Stimulated activated CD4-positive, alpha-beta T cell treated with anti-CD3 and anti-CD28 coated beads, Interleukin-12 subunit alpha, Interleukin-12 subunit beta, amount 100 ng/mL, for 48 hours (primary cell): Measurements from ENCODE around the gene SLFN12L.

Source experiments
- DNase-seq, 3 donors: peaks; one replicate each; pipeline ENCODE4 v3.0.0-alpha.2; 2020; ENCODE audit warnings: low read depth in 2 of 3, low spot score in 1 of 3

Gene SLFN12L

DNA sequence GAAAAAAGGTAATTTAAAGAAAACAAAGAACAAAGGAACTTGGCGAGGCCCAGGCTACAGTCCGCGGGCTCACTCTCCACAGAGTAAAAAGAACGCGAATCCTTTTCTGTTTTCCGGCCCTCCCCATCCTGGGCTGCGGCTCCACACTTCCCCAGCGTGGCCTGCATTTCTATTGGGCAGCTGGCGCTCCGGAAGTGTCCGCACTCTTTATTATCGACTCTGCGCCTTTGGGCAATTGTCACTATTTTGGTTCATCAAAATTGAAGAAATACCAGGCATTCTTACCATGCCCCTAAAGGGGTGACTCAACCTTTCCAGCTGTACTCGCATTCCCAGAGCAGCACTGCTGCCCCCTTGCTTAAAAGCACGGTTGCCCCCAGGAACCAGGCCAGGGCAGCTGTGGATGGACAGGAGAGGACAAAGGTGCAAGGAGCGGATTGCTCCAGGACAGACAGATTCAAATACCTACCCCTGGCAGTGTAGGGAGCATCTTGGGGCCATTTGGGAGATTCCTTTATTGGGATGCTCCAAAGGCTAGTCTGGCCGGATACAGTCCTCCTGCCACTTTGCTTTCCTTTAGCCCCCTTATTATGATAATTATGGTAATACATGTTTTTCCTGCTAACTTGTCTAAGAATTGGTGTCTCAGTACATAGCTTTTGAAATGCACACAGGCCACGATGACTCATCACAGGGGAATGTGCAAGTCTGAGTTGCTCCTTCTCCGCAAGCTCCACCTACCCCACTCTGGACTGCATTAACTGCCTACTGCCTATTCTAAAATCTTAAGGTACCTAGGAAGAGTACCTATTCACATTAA, 104.2 kb downstream of the SLFN12L start:
- peak; percentile 44 to 68 (median 53) for DNase-seq

DNA sequence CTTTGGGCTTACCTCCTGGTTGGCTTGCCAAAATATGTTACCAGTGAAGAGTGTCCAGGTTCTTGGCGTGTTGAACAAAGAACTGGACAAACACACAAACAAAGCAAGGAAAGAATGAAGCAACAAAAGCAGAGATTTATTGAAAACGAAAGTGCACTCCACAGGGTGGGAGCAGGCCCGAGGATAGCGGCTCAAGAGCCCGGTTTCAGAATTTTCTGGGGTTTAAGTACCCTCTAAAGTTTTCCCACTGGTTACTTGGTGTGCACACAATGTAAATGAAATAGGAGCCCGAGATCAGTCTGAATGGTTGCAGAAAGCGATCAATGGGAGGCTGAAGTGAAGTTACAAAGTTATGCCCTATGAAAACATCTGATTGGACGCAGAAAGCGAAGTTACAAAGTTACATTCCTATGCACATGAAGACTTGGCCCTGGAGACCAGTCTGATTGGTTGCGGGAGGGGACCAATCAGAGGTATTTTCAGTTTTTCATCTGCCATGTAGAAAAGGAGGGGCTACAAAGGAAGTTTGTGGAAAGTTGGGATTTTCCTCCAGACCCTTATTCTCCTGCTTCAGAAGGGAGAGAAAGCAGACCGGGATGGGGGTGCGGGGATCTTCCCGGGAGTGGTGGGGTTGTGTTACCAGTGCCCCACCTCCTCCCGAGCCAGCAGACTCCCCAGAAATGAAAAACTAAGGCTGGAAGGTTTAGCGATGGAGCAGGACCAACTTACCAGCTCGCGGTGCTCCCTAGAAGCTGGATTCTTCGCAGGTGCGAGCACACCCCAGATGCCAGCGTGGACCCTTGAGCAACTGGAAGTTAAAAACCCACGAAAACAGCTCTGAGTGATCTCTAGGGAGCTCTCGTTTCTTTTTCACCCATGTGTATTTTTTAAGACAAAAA, 105.1 kb downstream of the SLFN12L start, which contains the start of gene SLFN12:
SLFN12 (minus strand) TSS at position 325 of the 899 bp plus-strand sequence. CDS start 9,472 bp downstream, outside the sequence.
- DNase-seq: peak; percentile 12 to 35 (median 15)

DNA sequence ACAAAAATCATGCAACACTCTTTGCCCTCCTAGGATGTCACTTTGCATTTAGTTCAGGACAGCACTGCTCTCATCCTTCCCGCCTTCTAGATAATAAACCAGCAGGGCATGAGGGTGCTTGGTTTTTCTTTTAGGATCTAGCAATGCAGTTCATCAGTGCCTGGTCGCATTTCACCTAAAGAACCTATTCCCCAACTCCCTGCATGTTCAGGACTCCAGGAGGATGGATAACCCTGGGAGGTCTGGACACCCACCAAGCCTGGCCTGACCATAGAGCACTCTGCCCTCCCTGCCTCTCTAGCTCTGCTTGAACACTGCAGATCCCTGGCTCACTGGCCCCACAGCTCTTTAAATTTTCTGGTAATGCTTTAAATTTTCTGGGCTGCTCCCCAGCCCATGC, 107.8 kb downstream of the SLFN12L start:
- DNase-seq: no peak

DNA sequence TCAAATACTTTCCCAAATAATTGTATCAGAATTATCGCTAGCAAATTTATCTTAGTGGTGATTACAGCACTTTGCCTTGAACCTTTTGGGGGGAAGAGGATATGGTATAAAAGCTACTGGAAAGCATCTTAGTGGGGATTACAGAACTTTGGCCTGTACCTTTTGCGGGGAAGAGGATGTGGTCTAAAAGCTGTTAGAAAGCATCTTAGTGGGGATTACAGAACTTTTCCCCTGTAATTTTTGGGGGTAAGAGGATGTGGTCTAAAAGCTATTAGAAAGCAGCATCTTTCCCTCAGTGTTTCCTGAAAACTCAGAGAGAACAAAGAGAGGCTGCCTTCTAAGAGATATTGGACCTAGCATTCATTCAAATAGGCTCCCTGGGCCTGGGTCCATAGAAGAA, 109.2 kb downstream of the SLFN12L start:
- no peak for DNase-seq

DNA sequence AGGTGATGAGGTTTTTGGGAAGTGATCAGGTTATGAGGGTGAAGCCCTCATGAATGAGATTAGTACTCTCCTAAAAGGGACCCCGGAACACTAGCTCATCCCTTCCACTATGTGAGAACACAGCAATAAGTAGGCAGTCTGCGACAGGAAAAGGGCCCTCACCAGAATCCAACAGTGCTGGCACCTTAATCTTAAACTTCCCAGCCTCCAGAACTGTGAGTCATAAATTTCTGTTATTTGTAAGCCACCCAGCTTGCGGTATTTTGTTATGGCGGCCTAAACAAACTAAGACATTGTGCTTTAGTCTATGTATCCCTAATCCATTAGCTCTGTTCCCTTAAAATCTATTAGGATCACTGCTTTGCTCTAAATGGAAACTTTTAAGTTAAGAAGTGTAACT, 113.7 kb downstream of the SLFN12L start:
- DNase-seq: no peak
